RWPE2 (cell line): ENCODE data around the gene LRIT2.

Experiments
- ATAC-seq: fragments of 200-7000 bp; cut with Tn5 transposase; 3 replicates; pipeline ENCODE4 v1.9.1; 2021; ENCODE audit warnings: low read depth
- DNase-seq: peaks from one replicate; pipeline ENCODE4 v3.0.0-alpha.2; 2020; ENCODE audit warnings: low spot score
- H3K27ac ChIP-seq: fragments of 450-650 bp; 2 replicates; pipeline ENCODE4 v1.5.1; 2017; ENCODE audit warnings: mild to moderate bottlenecking; ENCODE audit not compliant: poor library complexity, severe bottlenecking
- H3K27me3 ChIP-seq: fragments of 250-450 bp; sonication (Bioruptor Pico); 2 replicates; pipeline ENCODE4 v1.5.1; 2021; ENCODE audit warnings: mild to moderate bottlenecking, moderate library complexity; ENCODE audit not compliant: insufficient read depth, poor library complexity, severe bottlenecking
- H3K36me3 ChIP-seq: fragments of 250-450 bp; sonication (Bioruptor Pico); 2 replicates; pipeline ENCODE4 v1.5.1; 2020; ENCODE audit warnings: low read depth, mild to moderate bottlenecking, moderate library complexity
- H3K4me1 ChIP-seq: fragments of 250-450 bp; sonication (Bioruptor Pico); 2 replicates; pipeline ENCODE4 v1.5.1; 2021; ENCODE audit warnings: mild to moderate bottlenecking, moderate library complexity; ENCODE audit not compliant: insufficient read depth, poor library complexity, severe bottlenecking
- H3K4me3 ChIP-seq: fragments of 250-450 bp; sonication (Bioruptor Pico); 2 replicates; pipeline ENCODE4 v1.5.1; 2021; ENCODE audit warnings: mild to moderate bottlenecking, moderate library complexity; ENCODE audit not compliant: severe bottlenecking
- H3K9me3 ChIP-seq: fragments of 250-450 bp; sonication (Bioruptor Pico); 2 replicates; pipeline ENCODE4 v1.5.1; 2021; ENCODE audit warnings: mild to moderate bottlenecking, moderate library complexity; ENCODE audit not compliant: severe bottlenecking
- CTCF ChIP-seq: fragments of 450-650 bp; IDR thresholded peaks from one replicate; pipeline ENCODE4 v1.5.1; 2017; ENCODE audit warnings: mild to moderate bottlenecking, moderate library complexity; ENCODE audit not compliant: poor library complexity, severe bottlenecking

The LRIT2 gene

GRCh38 chr10:84265418-84265817 is 40.1 kb upstream of the LRIT2 start:
- Histone ChIP-seq H3K9me3 (no peaks in the 10 kb centered on the region), H3K4me3 (no peak overlapping the region), H3K27ac (no peak overlapping the region), H3K4me1 (peaks cover 10% of the 10 kb centered on the region), H3K36me3 (no peaks in the 10 kb centered on the region), H3K27me3 (peaks cover 3% of the 10 kb centered on the region)
- TF ChIP-seq CTCF: no peak
- ATAC-seq (no peak), DNase-seq (no peak)

GRCh38 chr10:84264611-84265141 is 39.3 kb upstream of the LRIT2 start:
- DNase-seq: no peak
- no peaks in the 10 kb centered on the region for H3K9me3 ChIP-seq
- no peak overlapping the region for H3K27ac ChIP-seq
- peaks cover 3% of the 10 kb centered on the region for H3K4me1 ChIP-seq
- no peak overlapping the region for H3K4me3 ChIP-seq
- H3K27me3 ChIP-seq: peaks cover 3% of the 10 kb centered on the region
- peak; percentile 91 for TF ChIP-seq CTCF
- no peaks in the 10 kb centered on the region for H3K36me3 ChIP-seq
- peak; percentile 90 for ATAC-seq

- Histone ChIP-seq H3K27ac (no peak overlapping the region), H3K9me3 (no peaks in the 10 kb centered on the region), H3K4me3 (no peak overlapping the region), H3K27me3 (peaks cover 3% of the 10 kb centered on the region), H3K36me3 (no peaks in the 10 kb centered on the region), H3K4me1 (no peaks in the 10 kb centered on the region)
- ATAC-seq (no peak), DNase-seq (no peak)
- TF ChIP-seq CTCF: no peak
These were observed 38.4 kb upstream of the LRIT2 start for GRCh38 chr10:84263716-84264115.

- H3K4me3 ChIP-seq: no peak overlapping the region
- H3K27me3 ChIP-seq: peaks cover 3% of the 10 kb centered on the region
- DNase-seq: no peak
- H3K36me3 ChIP-seq: no peaks in the 10 kb centered on the region
- H3K9me3 ChIP-seq: no peaks in the 10 kb centered on the region
- ATAC-seq: no peak
- TF ChIP-seq CTCF: no peak
- no peaks in the 10 kb centered on the region for H3K4me1 ChIP-seq
- H3K27ac ChIP-seq: no peak overlapping the region
These were observed 37.0 kb upstream of the LRIT2 start for GRCh38 chr10:84262190-84262956.

GRCh38 chr10:84261236-84261915 is 36.0 kb upstream of the LRIT2 start:
- H3K36me3 ChIP-seq: no peaks in the 10 kb centered on the region
- TF ChIP-seq CTCF: no peak
- ATAC-seq: no peak
- DNase-seq: no peak
- H3K4me3 ChIP-seq: no peak overlapping the region
- peaks cover 3% of the 10 kb centered on the region for H3K27me3 ChIP-seq
- H3K9me3 ChIP-seq: no peaks in the 10 kb centered on the region
- H3K4me1 ChIP-seq: no peaks in the 10 kb centered on the region
- H3K27ac ChIP-seq: no peak overlapping the region
